NCI-H1105 (cell line): ENCODE data around the gene TRIM40.

Experiments used
- DNase-seq: peaks from one replicate; lab custom pipeline; 2025; lab: John Stamatoyannopoulos, UW

TRIM40 gene, protein sequence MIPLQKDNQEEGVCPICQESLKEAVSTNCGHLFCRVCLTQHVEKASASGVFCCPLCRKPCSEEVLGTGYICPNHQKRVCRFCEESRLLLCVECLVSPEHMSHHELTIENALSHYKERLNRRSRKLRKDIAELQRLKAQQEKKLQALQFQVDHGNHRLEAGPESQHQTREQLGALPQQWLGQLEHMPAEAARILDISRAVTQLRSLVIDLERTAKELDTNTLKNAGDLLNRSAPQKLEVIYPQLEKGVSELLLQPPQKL

DNA sequence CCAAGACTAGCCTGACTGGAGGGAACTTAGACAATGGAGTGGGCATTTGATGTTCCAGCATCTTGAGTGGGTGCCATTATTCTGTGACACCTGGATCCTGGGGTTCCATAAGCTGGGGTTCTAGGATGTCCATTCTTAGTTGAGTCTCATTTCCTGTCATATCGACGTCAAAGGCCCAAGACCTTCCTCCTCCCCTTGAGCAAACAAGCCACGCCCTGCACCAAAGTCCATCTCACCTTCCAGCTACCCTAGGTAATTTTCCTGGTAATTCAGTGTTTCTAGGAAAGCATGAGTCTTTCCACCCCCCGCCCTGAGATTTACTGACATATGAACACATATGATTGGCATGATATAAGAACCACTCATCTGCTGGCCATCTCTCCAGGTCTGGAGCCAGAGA is at the start of gene TRIM40:
Gene TRIM40 (plus strand): TSS at position 384 of the 400 bp plus-strand sequence. CDS start 897 bp downstream, outside the sequence.
- no peak for DNase-seq

DNA sequence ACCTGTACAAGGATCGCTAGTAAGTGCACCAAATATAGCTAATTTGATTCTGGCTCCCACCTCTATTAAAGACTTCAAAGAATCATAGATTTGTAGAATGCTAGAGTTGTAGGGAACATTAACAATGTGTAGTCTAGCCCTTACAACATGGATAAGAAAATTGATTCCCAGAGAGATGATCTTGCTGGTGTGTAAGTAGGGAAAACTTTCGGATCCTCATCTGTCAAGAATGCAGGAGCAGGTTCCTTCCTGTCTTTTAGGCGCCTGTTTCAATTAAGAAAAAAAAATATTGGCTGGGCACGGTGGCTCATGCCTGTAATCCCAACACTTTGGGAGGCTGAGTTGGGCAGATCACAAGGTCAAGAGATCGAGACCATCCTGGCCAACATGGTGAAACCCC is 48.1 kb upstream of the TRIM40 start:
- DNase-seq = no peak

DNA sequence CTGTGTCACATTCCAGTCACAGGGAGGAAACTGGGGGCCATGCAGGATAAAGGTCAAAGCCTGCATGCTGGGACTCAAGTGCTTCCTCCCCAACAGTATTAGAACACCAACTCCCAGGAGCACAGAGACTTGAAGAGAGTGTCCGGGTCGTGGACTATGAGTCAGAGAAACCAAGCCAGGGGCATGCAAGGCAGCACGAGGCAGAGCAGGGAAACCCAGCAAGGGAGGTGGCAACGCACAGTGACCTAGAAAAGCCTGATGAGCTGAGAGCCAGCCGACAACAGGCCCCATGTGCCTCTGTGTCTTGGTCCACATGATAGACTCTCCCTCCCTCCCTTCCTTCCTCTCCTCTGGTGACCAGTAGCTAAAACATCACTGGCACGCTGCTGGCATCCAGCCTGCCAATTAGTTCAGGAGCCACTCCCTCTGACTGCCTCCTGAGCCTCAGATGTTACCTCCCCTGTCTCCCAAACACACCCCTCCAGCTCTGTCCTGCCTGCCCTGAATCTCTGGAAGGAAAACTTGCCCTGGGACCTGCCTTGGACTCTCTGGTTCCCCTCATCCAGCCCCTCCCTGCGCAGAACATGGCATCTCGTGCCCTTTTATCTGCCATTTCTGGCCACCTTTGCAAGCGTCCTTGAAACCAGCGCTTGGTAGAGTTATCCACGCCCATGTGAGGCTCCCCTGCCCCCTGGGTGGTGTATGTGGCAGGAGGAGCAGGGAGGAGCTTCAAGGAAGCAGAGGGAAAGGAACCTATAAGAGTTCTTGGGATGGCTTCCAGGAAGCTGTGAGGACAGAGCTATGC is 44.2 kb upstream of the TRIM40 start:
- no peak for DNase-seq

DNA sequence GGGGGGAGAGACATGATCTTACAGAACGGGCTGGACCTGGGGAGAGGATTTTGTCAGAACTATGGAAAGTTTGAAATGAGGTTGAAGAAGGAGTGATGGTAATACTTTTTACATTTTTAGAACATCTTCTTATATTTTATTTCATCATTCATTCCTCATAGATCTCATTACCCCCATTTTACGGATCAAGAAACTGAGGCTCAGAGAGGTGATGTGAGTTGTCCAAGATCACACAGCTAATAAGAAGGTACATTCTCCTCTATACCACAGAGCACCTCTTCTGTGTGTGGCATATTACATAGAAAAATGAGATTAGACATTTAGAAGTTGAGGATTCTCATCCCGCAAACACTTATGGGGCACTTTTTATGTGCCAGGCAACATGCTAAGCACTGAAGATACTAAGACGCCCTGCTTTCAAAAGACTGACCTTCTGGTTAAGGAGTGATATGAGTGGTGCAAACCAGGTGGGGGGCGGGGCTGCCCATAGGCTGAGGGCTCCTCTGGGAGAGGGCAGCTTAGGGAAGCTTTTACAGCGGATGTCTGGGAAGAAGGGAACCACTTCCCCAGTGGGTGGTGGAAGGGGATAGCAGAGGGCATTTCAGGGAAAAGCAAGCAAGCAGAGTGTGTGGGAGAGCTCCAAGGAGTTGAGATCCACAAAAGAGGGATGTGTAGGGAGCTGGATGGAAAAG is 42.9 kb upstream of the TRIM40 start:
- DNase-seq = no peak

DNA sequence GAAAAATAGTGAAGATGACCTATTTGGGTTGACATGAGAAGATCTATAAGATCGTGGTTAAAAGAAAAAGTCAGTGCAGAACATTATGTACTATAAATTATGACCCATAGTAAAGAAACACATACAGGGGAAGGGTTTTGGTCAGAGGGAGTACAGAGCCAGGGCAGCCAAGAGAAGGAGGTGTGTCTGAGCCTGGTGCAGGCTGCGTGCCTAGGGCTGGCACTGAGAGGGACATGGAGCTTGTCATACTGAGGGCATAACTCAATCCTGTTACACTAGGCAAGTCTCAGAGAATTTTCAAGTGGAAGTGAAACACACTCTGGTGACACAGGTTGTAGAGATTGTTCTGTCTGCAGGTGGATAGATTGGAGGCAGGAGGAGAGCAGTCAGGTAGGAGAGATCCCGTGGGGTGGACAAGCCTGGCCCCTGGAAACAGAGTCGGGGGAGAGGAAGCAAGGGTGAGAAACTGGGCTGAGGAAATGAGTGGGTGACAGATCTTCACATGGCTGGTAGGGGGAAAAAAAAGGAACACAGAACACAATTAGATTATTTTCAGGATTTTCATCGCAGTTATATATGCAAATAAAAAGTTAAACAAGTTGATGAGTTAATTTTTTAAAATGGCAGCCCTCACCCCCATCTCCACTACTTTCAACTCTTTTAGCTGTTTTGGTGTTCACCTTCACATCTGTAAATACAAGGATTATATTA is 41.8 kb upstream of the TRIM40 start:
- no peak for DNase-seq

DNA sequence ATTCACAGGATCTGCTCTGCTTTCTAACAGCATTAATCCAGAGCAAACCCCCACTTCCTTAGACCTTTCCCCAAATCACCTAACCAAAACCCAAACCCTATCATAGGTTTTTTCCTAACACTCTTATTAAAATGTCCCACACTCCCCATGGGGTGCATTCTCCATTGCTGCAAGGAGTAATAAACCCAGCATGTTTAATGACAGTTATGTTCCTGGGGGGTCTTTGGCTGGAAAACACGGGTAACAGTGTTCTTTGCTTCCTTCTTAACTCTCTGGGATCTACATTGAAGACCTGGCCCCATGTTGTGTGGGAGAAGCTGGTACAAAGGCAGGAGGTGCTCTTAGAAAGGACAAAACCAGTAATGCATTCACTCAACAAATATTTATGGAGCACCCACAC is 39.1 kb upstream of the TRIM40 start:
- no peak for DNase-seq

DNA sequence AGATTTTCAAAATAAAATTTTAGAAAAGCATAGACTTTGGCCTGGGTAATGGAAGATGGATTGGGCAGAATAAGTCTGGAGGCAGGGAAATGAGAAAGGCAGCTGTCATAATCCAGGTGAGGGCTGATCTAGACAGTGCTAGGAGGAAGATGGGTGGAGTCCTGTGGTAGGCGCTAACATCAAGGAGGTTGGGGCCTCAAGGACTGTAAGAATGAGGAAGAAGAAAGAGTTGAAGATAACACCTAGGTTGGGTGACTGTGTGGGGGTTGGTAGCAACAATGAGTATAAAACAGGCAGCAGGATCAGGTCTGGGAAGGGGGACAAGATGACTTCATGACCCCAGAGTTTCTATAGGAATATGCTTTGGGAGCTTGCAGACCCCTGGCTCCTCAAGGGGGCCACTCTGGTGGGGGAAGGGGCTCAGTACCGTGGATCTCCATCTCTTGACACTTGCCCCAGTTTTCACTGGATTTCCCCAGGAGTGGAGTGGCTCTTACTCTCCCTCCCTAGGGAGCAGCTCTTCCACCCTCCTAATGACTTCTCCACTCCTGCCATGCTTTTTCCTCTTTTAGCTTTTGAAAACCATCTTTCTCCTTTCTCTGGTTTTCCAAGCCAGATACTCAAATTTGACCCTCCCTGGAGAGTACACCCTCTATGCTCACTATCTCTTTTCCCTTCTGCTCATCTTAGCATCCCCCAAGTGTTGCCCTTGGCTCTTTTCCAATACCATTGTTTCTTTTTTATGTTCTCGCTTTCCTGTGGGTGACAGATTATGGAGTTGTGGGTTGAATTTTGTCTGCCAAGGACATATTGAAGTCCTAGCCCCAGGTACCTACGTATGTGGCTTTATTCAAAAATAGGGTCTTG is 37.8 kb upstream of the TRIM40 start:
- no peak for DNase-seq

DNA sequence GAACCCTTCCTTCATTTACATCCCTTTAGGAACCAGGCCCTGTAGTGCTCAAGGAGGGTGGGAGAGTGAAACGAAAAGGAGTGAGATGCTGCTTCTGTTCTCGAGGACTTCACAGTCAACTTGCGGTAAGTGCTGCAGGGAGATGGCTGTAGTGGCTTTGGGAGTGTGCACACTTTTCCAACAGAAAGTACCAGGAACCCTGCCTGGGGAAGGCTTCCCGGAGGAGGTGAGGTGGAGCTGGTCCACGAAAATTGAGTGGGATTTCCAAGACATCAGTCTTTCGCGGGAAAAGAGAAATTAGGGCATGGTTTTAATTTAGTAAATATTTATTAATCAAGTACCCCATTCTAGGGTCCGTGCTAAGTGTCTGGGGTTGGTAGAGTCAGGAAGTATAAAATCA is 35.8 kb upstream of the TRIM40 start:
- DNase-seq = no peak

DNA sequence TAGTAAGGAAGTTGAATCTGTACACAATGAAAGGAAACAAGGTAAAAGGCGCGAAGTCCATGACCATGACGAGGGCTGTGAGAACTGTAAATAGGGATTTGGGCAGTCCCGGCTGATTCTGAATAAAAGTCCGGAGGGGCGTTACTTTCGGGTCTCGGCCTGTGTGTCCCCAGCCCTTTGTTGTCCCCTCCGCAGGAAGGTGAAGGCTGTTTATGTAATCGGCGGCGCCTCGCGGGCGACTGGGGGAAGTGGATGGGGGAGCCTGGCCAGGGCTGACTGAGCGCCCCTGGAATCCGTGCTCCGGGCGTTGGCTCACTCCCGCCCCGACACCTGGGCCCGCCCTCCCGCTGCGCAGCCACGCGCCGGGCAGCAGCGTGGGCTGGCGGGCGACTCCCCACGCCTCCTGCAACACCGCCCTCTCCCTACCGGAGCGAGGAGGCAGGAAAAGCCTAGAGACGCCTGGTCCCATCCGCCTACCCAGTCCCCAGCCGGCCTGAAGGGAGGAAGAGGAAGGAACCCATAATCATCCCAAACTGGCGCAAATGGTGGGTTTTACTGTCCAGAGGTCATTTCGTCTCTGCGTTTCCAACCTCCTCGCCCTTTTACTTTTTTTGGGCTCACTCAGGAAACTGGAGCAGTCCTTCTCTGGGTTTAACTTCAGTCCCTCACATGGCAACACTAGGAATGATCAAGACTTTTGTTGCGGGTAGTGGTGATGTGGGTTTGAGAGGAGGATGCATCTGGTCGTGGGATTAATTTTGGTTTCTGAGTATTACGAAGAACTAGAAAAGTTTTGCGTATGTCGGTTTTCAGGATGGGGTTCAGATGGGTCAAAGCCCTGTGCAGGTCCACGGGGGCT is 35.1 kb upstream of the TRIM40 start:
- DNase-seq = no peak

DNA sequence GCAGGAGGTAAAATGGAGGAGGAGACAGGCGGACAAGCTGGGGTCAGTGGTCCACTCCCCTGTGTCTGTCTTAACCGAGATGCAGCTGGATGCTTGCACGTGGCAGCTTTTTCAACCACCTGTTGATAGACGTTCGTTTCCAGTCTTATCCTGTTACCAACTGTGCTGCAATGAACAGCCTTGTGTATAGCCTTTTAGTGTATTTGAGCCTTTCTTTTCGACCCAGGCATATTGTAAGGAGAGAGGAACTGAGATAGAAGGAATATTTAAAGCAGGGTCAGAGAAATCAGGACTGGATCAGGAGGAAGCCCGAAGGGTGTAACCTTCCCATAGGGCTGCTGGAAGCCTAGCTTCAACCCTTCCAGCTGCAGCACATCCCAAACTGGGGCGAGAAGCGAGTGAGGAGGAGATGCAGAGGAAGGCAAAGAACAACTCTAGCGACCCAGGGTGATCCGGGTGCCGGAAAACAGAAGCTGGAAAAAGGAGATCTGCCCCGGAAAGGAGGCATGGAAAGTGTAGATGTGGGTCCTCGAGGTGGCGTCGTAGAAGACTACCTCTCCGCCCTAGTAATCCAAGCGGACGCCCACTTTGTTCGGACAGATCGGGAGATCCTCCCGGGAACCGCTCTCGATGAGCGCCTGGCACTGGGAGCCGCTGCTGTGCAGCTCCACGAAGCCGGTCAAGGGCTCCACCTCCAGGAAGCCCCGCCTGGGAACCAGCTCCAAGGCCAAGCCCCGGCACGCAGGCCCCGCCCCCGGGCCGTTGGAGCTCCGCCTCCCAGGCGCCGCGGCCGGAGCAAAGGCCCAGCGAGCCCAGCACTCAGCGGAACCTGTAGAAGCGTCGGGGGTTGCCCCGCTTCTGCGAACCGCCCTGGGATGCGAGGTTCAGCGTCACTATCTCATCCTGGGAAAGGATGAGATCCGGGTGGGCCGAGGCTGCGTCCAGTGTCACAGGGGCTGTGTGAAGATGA is 34.2 kb upstream of the TRIM40 start:
- no peak for DNase-seq

DNA sequence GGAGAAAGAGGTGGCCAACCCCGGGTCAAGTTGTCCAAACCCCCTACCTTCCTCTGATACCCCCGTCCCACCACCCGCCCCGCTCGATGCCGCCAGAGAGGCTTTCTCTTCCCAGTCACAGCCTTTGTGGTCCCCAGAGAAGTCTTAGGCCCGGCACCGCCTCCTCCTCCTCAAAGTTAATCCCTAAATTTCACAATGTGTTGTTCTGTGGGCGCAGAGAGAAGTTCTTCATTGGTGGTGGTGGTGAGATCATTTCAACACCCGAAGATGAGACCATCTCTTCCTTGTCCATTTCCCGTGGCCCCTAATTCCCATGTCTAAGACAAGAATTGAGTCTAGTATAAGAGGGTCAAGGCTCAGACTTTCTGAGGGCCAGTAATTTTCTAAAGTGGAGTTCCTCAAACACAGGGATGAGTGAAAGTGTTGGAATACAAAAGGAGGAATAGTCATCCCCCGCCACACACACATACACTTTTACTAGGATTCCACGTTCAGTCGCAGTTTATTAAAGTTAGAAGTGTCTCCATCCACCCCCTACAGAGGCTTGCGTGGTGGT is 33.4 kb upstream of the TRIM40 start:
- DNase-seq = no peak

DNA sequence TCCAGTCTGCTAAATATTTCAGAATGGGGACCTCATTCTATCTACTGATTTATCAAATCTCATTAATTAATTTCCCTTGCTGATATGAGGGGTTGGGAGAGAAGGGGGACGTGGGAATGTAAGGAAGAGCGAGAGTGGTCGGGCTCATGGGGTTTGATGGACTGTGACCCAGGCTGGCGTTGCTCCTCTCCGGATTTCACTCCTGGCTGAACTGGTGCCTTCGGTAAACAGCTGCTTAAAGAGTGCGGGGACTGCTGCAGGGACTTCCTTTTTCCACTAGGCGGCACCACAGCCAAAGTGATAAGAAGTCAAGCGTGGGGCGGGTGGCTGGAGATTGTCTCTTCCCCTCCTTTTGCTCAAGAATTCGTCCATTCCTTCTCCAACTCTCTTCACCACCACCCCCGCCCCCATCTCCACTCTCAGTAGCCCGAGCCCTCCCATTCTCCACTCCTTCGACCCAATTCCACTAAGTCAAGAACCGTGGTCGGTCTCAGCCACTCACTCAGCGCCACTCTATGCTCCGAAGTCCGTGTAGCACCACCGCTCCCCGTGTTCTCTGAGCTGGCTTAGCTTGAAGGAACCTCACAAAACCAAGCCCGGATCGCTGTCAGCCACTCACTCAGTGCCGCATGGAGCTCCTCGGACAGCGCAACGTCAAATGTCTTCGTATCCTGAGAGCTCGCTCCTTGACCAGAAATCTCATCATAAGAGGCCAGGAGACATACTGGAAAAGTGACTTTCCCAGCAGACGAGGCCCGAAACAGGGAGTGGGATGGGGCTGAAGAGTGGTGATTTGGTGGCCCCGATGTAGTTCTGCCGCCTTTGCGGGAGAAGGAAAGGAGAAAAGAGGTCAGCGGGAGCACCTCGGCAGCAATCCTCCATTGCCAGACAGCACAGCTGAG is 32.7 kb upstream of the TRIM40 start:
- DNase-seq = peak; percentile 72

DNA sequence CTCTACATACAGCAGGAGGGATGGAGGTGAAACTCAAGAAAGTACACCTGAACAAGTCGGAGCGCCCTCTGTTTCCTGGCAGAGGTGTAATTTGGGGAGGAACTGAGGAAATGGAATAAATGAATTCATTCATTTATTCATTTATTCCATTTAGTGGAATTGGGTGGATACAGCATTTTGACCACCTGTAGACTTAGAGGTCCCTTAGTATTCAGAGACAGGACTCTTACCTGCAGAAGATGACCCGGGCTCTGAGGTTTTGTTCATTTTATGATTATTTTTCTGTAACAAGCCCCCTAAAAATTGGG is 32.1 kb upstream of the TRIM40 start:
- no peak for DNase-seq

DNA sequence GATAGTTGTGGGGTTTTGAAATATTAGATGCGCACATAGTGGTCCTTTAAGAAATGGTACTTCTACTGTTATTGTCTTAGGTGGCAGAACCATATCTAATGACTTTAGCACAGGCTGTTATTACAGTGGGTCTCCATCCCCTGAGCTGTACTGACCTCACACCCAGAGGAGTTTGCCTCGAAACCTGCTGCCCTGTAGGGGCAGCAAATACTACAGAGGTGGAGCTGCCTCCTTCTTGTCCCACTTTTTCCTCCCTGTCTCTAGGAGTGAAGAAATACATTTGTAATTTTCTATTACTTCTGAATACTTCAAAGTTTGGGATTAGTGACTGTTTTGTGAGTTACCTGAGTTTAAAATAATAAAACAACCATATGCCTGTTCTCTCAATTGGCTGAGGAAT is 31.3 kb upstream of the TRIM40 start:
- no peak for DNase-seq

DNA sequence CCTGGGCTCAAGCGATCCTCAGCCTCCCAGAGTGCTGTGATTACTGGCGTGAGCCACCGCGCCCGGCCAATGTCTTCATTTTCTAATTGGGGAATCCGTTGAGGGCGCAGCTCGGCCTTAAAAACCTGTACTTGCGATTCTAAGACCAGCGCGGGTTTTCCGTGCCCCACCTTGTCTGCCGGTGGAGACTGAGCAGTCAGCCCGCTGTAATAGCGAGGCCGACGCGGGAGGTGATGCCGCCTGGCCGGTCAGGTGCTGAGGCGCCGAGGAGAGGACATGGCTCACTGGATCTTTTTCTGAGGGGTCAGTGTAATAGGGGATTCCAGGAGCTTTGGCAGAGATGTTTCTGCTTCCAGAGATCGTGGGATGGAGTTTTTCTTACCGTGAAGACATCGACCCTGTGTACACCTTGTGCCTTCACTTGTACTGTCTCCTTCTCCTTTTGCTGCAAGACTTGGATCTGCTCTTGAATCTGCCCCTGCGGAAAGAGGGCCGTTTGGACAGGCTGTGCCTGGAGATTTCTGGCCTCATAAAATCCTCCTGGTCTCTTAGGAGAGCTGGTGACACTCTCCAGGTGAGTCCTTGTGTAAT is 24.6 kb upstream of the TRIM40 start:
- DNase-seq = no peak

DNA sequence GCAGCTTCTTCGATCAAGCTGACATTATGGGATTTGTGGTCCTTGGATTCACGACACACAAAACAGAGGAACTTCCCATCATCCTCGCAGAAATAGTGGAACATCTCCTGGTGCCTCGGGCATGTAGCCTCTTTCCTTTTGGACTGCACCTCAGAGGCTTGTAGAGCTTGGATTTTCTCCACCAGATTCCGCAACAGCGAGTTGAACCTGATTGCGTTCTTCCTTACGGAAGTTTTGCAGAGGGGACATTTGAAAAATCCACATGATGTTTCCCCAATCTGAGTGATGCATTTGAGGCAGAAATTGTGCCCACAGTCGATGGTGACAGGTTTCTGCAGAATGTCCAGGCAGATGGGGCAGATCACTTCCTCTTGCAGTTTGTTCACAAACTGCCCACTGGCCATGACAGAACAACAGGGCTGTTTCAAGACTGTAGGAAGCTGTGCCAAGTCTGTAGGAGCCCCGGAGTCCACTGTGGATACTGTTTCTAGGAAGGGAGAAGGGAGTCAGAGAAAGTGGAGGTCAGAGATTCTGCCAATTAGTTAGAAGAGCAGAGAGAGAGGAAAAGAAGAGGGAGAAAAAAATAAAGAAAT is 23.4 kb upstream of the TRIM40 start:
- DNase-seq = no peak
